HCT116 (cell line): Measurements from ENCODE around the gene DIO1.

Experiments
- EZH2 ChIP-seq: fragments of 200-600 bp; sonication (generic); IDR thresholded peaks from 2 replicates; pipeline ENCODE4 v1.6.1; 2017; ENCODE audit warnings: antibody characterized with exemption, mixed run types
- POLR2AphosphoS5 ChIP-seq: IDR thresholded peaks from 2 replicates; pipeline ENCODE4 v1.6.1; 2011; ENCODE audit warnings: mild to moderate bottlenecking, low read depth, low read length, moderate library complexity
- SP1 ChIP-seq: IDR thresholded peaks from 2 replicates; pipeline ENCODE4 v1.6.1; 2012; ENCODE audit warnings: low read depth
- TF ChIP-seq, protein P1 (sequence below), 3 experiments: fragments of 200-600 bp in 1 of 3; sonication (generic) in 1 of 3; IDR thresholded peaks in 2 of 3; conservative IDR thresholded peaks in 1 of 3; 2 replicates each; pipeline ENCODE4 v1.5.1; 2012 to 2017; ENCODE audit warnings: low read depth in 2 of 3, low read length in 2 of 3, antibody characterized with exemption in 1 of 3, borderline replicate concordance in 1 of 3, control low read depth in 1 of 3, mild to moderate bottlenecking in 1 of 3, mixed read lengths in 1 of 3, mixed run types in 1 of 3, moderate library complexity in 1 of 3; ENCODE audit not compliant: insufficient read depth in 1 of 3
- TF ChIP-seq, protein P2 (sequence below): IDR thresholded peaks from 2 replicates; pipeline ENCODE4 v1.6.1; 2012

DNA sequence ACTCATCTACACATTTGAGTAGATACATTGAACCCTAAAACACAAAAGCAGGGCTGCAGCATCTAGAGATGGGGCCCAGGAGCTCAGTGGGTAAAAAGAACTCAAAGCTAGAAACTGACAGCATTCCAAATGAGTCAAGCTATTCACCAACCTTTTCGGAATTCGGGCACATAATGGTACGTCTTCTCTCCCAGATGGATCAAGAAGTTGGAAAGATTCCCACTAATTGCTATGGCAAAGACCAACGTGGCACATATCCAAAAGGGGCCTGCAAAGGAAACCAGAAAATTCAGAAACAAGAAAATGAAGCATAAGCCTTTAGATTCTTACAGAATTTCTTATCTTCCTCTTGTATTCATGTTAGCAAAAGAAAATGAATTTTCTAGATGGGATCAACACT is 22.8 kb upstream of the DIO1 start:
- TF ChIP-seq, protein P1, sequence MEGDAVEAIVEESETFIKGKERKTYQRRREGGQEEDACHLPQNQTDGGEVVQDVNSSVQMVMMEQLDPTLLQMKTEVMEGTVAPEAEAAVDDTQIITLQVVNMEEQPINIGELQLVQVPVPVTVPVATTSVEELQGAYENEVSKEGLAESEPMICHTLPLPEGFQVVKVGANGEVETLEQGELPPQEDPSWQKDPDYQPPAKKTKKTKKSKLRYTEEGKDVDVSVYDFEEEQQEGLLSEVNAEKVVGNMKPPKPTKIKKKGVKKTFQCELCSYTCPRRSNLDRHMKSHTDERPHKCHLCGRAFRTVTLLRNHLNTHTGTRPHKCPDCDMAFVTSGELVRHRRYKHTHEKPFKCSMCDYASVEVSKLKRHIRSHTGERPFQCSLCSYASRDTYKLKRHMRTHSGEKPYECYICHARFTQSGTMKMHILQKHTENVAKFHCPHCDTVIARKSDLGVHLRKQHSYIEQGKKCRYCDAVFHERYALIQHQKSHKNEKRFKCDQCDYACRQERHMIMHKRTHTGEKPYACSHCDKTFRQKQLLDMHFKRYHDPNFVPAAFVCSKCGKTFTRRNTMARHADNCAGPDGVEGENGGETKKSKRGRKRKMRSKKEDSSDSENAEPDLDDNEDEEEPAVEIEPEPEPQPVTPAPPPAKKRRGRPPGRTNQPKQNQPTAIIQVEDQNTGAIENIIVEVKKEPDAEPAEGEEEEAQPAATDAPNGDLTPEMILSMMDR (IDR thresholded peaks at IDR 0.05 in 2 of 3, conservative IDR thresholded peaks at IDR 0.05 in 1 of 3; ENCODE audit: borderline replicate concordance in 1 of 3, insufficient read depth in 1 of 3, low read depth in 2 of 3, low read length in 2 of 3) = no peak
- no peak for TF ChIP-seq SP1
- no peak for TF ChIP-seq POLR2AphosphoS5
- TF ChIP-seq EZH2 = no peak
- TF ChIP-seq, protein P2, sequence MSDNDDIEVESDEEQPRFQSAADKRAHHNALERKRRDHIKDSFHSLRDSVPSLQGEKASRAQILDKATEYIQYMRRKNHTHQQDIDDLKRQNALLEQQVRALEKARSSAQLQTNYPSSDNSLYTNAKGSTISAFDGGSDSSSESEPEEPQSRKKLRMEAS = no peak
